DOHH2 (cell line): Measurements from ENCODE around the gene PAPPA.

Source experiments
- H3F3A ChIP-seq: fragments of 200-600 bp; sonication (generic), shearing (Covaris generic); 2 replicates; pipeline ENCODE4 v1.6.0; 2016; ENCODE audit warnings: antibody characterized with exemption, mild to moderate bottlenecking; ENCODE audit not compliant: control insufficient read depth, insufficient read depth
- H3K27ac ChIP-seq: fragments of 200-600 bp; sonication (generic); 2 replicates; pipeline ENCODE4 v1.5.1; 2014; ENCODE audit warnings: low read depth, mild to moderate bottlenecking, low read length, moderate library complexity
- H3K27me3 ChIP-seq: fragments of 200-600 bp; sonication (generic); 2 replicates; pipeline ENCODE4 v1.6.1; 2014; ENCODE audit warnings: mild to moderate bottlenecking, low read length, mixed read lengths; ENCODE audit not compliant: control insufficient read depth
- H3K36me3 ChIP-seq: fragments of 200-600 bp; sonication (generic); 2 replicates; pipeline ENCODE4 v1.6.1; 2014; ENCODE audit warnings: mild to moderate bottlenecking, low read length, moderate library complexity, mixed read lengths; ENCODE audit not compliant: control insufficient read depth
- H3K4me1 ChIP-seq: fragments of 200-600 bp; sonication (generic); 2 replicates; pipeline ENCODE4 v1.6.1; 2014; ENCODE audit warnings: mild to moderate bottlenecking, low read length, mixed read lengths; ENCODE audit not compliant: control insufficient read depth
- H3K4me2 ChIP-seq: fragments of 200-600 bp; sonication (generic); 2 replicates; pipeline ENCODE4 v1.6.0; 2014; ENCODE audit warnings: mild to moderate bottlenecking, low read length, moderate library complexity
- H3K4me3 ChIP-seq: fragments of 200-600 bp; sonication (generic); 2 replicates; pipeline ENCODE4 v1.5.1; 2014; ENCODE audit warnings: mild to moderate bottlenecking, low read length, mixed read lengths
- H3K79me2 ChIP-seq: fragments of 200-600 bp; sonication (generic); 2 replicates; pipeline ENCODE4 v1.6.1; 2014; ENCODE audit warnings: mild to moderate bottlenecking, low read length, mixed read lengths; ENCODE audit not compliant: control insufficient read depth
- H3K9me2 ChIP-seq: fragments of 200-600 bp; sonication (generic); replicated peaks from 2 replicates; pipeline ENCODE4 v1.6.1; 2014; ENCODE audit warnings: mild to moderate bottlenecking, low read length, mixed read lengths; ENCODE audit not compliant: control insufficient read depth
- H3K9me3 ChIP-seq: fragments of 200-600 bp; sonication (generic); 2 replicates; pipeline ENCODE4 v1.6.1; 2014; ENCODE audit warnings: antibody characterized with exemption, low read length, mixed read lengths; ENCODE audit not compliant: control insufficient read depth, insufficient read depth
- H4K20me1 ChIP-seq: fragments of 200-600 bp; sonication (generic); 2 replicates; pipeline ENCODE4 v1.6.0; 2014; ENCODE audit warnings: low read depth, mild to moderate bottlenecking, antibody characterized with exemption, low read length, moderate library complexity; ENCODE audit not compliant: control insufficient read depth, insufficient read depth
- EZH2phosphoT487 ChIP-seq: fragments of 200-600 bp; sonication (generic); IDR thresholded peaks from 2 replicates; pipeline ENCODE4 v1.6.1; 2017; ENCODE audit warnings: borderline replicate concordance, mild to moderate bottlenecking, antibody characterized with exemption, low read length, moderate library complexity, mixed read lengths
- TF ChIP-seq, protein P1 (sequence below): fragments of 200-600 bp; sonication (generic); IDR thresholded peaks from one replicate; pipeline ENCODE4 v1.5.1; 2014; ENCODE audit warnings: antibody characterized with exemption, mild to moderate bottlenecking, low read depth, low read length; ENCODE audit not compliant: poor library complexity, severe bottlenecking

PAPPA gene

DNA sequence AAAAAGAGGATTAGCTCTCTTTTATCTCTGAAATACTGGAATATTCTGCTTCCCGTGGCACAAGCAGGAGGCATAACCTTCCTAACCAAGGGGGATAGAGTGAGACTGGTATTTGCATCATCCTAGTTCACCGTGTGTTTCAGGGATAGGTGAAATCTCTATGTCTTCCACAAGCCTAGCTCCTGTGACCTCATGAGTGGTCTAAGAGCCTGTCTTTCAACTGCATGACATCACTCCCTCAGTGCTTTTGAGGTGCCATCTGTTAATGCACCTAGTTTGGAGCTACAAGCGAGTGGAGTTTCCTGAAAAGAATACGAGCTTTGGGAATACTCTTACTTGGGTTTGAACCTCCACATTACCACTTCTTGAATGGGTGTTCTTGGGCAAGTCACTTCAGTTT, 181.8 kb downstream of the PAPPA start:
- no peaks in the 10 kb centered on the region for H3K9me3 ChIP-seq
- peaks cover 2% of the 10 kb centered on the region; the same call in 1 of the 2 replicates for H3K27me3 ChIP-seq
- no peak overlapping the region for H3K27ac ChIP-seq
- no peaks in the 10 kb centered on the region for H3K79me2 ChIP-seq
- H4K20me1 ChIP-seq, result no peaks in the 10 kb centered on the region
- no peaks in the 10 kb centered on the region for H3K9me2 ChIP-seq
- no peaks in the 10 kb centered on the region for H3K36me3 ChIP-seq
- H3K4me1 ChIP-seq, result no peaks in the 10 kb centered on the region
- no peak for TF ChIP-seq EZH2phosphoT487
- H3K4me2 ChIP-seq, result no peak overlapping the region
- no peaks in the 10 kb centered on the region for H3F3A ChIP-seq
- H3K4me3 ChIP-seq, result no peak overlapping the region

- Histone ChIP-seq H3K9me3 (no peaks in the 10 kb centered on the region), H3K9me2 (no peaks in the 10 kb centered on the region), H3K27me3 (peaks cover 2% of the 10 kb centered on the region; the same call in 1 of the 2 replicates), H3K4me2 (no peak overlapping the region), H3K27ac (no peak overlapping the region), H3K4me3 (no peak overlapping the region), H3K36me3 (no peaks in the 10 kb centered on the region), H3K4me1 (no peaks in the 10 kb centered on the region), H3F3A (no peaks in the 10 kb centered on the region), H3K79me2 (no peaks in the 10 kb centered on the region), H4K20me1 (no peaks in the 10 kb centered on the region)
- TF ChIP-seq, protein P1, sequence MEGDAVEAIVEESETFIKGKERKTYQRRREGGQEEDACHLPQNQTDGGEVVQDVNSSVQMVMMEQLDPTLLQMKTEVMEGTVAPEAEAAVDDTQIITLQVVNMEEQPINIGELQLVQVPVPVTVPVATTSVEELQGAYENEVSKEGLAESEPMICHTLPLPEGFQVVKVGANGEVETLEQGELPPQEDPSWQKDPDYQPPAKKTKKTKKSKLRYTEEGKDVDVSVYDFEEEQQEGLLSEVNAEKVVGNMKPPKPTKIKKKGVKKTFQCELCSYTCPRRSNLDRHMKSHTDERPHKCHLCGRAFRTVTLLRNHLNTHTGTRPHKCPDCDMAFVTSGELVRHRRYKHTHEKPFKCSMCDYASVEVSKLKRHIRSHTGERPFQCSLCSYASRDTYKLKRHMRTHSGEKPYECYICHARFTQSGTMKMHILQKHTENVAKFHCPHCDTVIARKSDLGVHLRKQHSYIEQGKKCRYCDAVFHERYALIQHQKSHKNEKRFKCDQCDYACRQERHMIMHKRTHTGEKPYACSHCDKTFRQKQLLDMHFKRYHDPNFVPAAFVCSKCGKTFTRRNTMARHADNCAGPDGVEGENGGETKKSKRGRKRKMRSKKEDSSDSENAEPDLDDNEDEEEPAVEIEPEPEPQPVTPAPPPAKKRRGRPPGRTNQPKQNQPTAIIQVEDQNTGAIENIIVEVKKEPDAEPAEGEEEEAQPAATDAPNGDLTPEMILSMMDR, result no peak
- TF ChIP-seq EZH2phosphoT487, result no peak
Observed at GRCh38 chr9:116336133-116336862, 182.7 kb downstream of the PAPPA start.

DNA sequence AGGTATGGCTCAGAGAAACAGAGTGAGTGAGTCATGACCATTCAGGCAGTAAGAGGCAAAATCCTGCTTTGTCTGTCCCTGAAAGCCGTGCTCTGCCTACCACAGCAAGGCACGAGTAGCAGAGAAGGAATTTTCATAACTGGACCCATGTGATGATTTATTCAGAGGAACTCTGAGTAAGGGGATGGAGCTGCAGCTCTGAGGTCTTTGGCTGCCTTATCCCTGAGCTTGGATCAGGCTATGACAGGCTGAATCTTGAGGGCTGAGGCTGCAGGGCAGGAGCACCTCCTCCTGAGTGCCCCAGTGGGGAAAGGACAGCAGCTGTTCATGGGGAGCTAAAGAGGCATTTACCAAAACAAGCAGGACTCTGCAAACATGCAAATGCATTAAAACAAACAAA, 183.4 kb downstream of the PAPPA start:
- H3K9me2 ChIP-seq, result no peaks in the 10 kb centered on the region
- no peak overlapping the region for H3K27ac ChIP-seq
- no peaks in the 10 kb centered on the region for H4K20me1 ChIP-seq
- H3K79me2 ChIP-seq, result no peaks in the 10 kb centered on the region
- no peaks in the 10 kb centered on the region for H3F3A ChIP-seq
- H3K36me3 ChIP-seq, result no peaks in the 10 kb centered on the region
- TF ChIP-seq, protein P1, result no peak
- no peak for TF ChIP-seq EZH2phosphoT487
- no peaks in the 10 kb centered on the region for H3K4me1 ChIP-seq
- H3K9me3 ChIP-seq, result no peaks in the 10 kb centered on the region
- peaks cover 2% of the 10 kb centered on the region; the same call in 1 of the 2 replicates for H3K27me3 ChIP-seq
- H3K4me3 ChIP-seq, result no peak overlapping the region
- H3K4me2 ChIP-seq, result no peak overlapping the region

GRCh38 chr9:116340270-116340669, 186.7 kb downstream of the PAPPA start:
- Histone ChIP-seq H3F3A (no peaks in the 10 kb centered on the region), H3K4me1 (no peaks in the 10 kb centered on the region), H3K27ac (no peak overlapping the region), H3K27me3 (peaks cover 2% of the 10 kb centered on the region; the same call in 1 of the 2 replicates), H3K4me3 (no peak overlapping the region), H3K36me3 (no peaks in the 10 kb centered on the region), H3K79me2 (no peaks in the 10 kb centered on the region), H3K4me2 (no peak overlapping the region), H3K9me2 (no peaks in the 10 kb centered on the region), H3K9me3 (no peaks in the 10 kb centered on the region), H4K20me1 (no peaks in the 10 kb centered on the region)
- no peak for TF ChIP-seq EZH2phosphoT487
- TF ChIP-seq, protein P1, result no peak
